ENCODE measurements around the gene ADCY5. TPM values are rescaled to one million over a fixed set of nuclear protein-coding genes. Genes with fewer than 3 reads are reported as not detected.
"Not testable (repeated sequence)": the region's sequence is repeated elsewhere in the genome, so short reads cannot be mapped to it uniquely, and the experiment has no call there.

ADCY5 gene
- polyA plus RNA-seq, 6 donors from 2014 or later, result 0.04 to 0.09 TPM; not detected in 4

- H3K27ac Mint-ChIP-seq, result peak overlapping the region in 2 of 6 donors; percentile 12 to 50
- peaks cover 0 to 5% (median 0%) of the 10 kb centered on the region in 7 donors for H3K9me3 Mint-ChIP-seq
- DNase-seq (no peak), ATAC-seq (ENCODE audit: low read depth in 2 of 2) (no peak)
- peaks cover 0 to 6% (median 0%) of the 10 kb centered on the region in 3 donors for H3K4me1 Mint-ChIP-seq
- H3K27me3 Mint-ChIP-seq, result no peaks in the 10 kb centered on the region
- no peak overlapping the region for H3K4me3 Mint-ChIP-seq
- H3K36me3 Mint-ChIP-seq, result peaks cover 13 to 41% of the 10 kb centered on the region in 2 donors
Measured at GRCh38 chr3:123267821-123268220, 181.1 kb downstream of the ADCY5 start.

DNA sequence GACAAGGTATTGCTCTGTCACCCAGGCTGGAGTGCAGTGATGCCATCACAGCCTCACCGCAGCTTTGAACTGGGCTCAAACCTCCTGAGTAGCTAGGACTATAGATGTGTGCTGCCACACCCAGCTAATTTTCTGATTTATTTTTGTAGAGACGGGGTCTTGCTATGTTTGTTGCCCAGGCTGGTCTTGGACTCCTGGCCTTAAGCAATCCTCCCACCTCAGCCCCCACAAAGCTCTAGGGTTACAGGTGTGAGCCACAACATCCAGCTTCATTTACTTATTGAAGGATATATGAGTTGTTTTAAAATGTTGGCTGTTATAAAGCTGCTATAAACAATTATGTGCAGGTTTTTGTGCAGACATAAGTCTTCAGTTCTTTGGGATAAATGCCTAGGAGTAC lies 184.9 kb downstream of the ADCY5 start:
- Mint-ChIP-seq H3K36me3 (peaks cover 13 to 37% of the 10 kb centered on the region in 2 donors), H3K4me1 (peaks cover 0 to 6% (median 0%) of the 10 kb centered on the region in 3 donors), H3K27me3 (no peaks in the 10 kb centered on the region), H3K4me3 (peak overlapping the region in 1 of 8 donors; percentile 47), H3K27ac (no peak overlapping the region), H3K9me3 (peaks cover 0 to 5% (median 0%) of the 10 kb centered on the region in 7 donors)
- ATAC-seq (ENCODE audit: low read depth in 2 of 2), result no peak
- no peak for DNase-seq

- DNase-seq (no peak), ATAC-seq (ENCODE audit: low read depth in 2 of 2) (no peak)
- Mint-ChIP-seq H3K4me1 (peaks cover 0 to 6% (median 4%) of the 10 kb centered on the region in 3 donors), H3K27ac (peak overlapping the region in 1 of 6 donors; percentile 51), H3K4me3 (no peak overlapping the region), H3K9me3 (peaks cover 0 to 5% (median 0%) of the 10 kb centered on the region in 7 donors), H3K27me3 (no peaks in the 10 kb centered on the region), H3K36me3 (peaks cover 13 to 28% of the 10 kb centered on the region in 2 donors)
Measured at GRCh38 chr3:123262868-123263267, 186.0 kb downstream of the ADCY5 start.

GRCh38 chr3:123262226-123262625 lies 186.7 kb downstream of the ADCY5 start:
- Mint-ChIP-seq H3K27me3 (no peaks in the 10 kb centered on the region), H3K4me3 (no peak overlapping the region), H3K9me3 (peaks cover 0 to 5% (median 0%) of the 10 kb centered on the region in 7 donors)

DNA sequence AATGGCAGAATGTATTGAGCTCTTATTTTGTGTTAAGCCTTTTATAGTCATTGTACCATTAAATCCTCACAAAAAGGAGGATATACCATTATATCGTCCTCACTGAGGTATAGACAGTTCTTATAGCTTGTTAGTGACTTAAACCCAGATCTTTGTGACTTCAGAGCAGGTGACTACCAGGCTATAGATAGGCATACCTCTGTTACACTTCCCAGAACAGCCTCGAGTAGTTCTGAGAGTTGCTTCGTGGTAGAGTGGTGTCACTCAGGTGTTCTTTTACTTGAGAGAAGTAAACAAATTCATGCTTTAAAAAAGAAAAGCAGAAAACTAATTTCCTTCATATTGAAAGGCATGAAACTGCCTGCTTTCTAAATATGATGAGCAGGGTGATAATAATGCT lies 187.2 kb downstream of the ADCY5 start:
- ATAC-seq (ENCODE audit: low read depth in 2 of 2) (no peak), DNase-seq (no peak)
- H3K36me3 Mint-ChIP-seq, result peaks cover 11 to 21% of the 10 kb centered on the region in 2 donors
- peaks cover 0 to 2% (median 0%) of the 10 kb centered on the region in 7 donors for H3K9me3 Mint-ChIP-seq
- H3K4me3 Mint-ChIP-seq, result no peak overlapping the region
- no peak overlapping the region for H3K27ac Mint-ChIP-seq
- H3K4me1 Mint-ChIP-seq, result peaks cover 0 to 6% (median 4%) of the 10 kb centered on the region in 3 donors
- H3K27me3 Mint-ChIP-seq, result no peaks in the 10 kb centered on the region

More at GRCh38 chr3:123262226-123262625, 186.7 kb downstream of the ADCY5 start:
- Mint-ChIP-seq H3K36me3 (peaks cover 13 to 27% of the 10 kb centered on the region in 2 donors), H3K27ac (no peak overlapping the region), H3K4me1 (peaks cover 0 to 6% (median 4%) of the 10 kb centered on the region in 3 donors)
- ATAC-seq (ENCODE audit: low read depth in 2 of 2), result no peak
- DNase-seq, result no peak

GRCh38 chr3:123258811-123259420 lies 190.0 kb downstream of the ADCY5 start:
- Mint-ChIP-seq H3K27ac (peak overlapping the region in 3 of 6 donors; percentile 31 to 49 (median 35)), H3K4me3 (no peak overlapping the region), H3K4me1 (peaks cover 0 to 4% (median 3%) of the 10 kb centered on the region in 3 donors), H3K36me3 (peaks cover 0 to 5% of the 10 kb centered on the region in 2 donors), H3K27me3 (no peaks in the 10 kb centered on the region), H3K9me3 (no peaks in the 10 kb centered on the region)
- ATAC-seq (ENCODE audit: low read depth in 2 of 2) (peak; percentile 65 to 72), DNase-seq (peak; percentile 19)

GRCh38 chr3:123258359-123258758 lies 190.5 kb downstream of the ADCY5 start:
- Mint-ChIP-seq H3K4me3 (no peak overlapping the region), H3K27ac (peak overlapping the region in 2 of 6 donors; percentile 31 to 49), H3K4me1 (peaks cover 0 to 4% (median 3%) of the 10 kb centered on the region in 3 donors), H3K27me3 (no peaks in the 10 kb centered on the region), H3K9me3 (no peaks in the 10 kb centered on the region), H3K36me3 (peaks cover 0 to 4% of the 10 kb centered on the region in 2 donors)
- DNase-seq, result no peak
- no peak for ATAC-seq (ENCODE audit: low read depth in 2 of 2)

GRCh38 chr3:123256256-123256655 lies 192.6 kb downstream of the ADCY5 start:
- no peaks in the 10 kb centered on the region for H3K27me3 Mint-ChIP-seq
- H3K36me3 Mint-ChIP-seq, result no peaks in the 10 kb centered on the region
- H3K4me3 Mint-ChIP-seq, result no peak overlapping the region
- peaks cover 0 to 4% (median 3%) of the 10 kb centered on the region in 3 donors for H3K4me1 Mint-ChIP-seq
- H3K27ac Mint-ChIP-seq, result no peak overlapping the region
- ATAC-seq (ENCODE audit: low read depth in 2 of 2), result no peak
- H3K9me3 Mint-ChIP-seq, result no peaks in the 10 kb centered on the region
- DNase-seq, result no peak

GRCh38 chr3:123246866-123247265 lies 202.0 kb downstream of the ADCY5 start:
- peaks cover 0 to 4% (median 0%) of the 10 kb centered on the region in 3 donors for H3K4me1 Mint-ChIP-seq
- peak overlapping the region in 1 of 6 donors; percentile 29 for H3K27ac Mint-ChIP-seq
- H3K4me3 Mint-ChIP-seq, result no peak overlapping the region
- ATAC-seq (ENCODE audit: low read depth in 2 of 2) (no peak), DNase-seq (no peak)
- no peaks in the 10 kb centered on the region for H3K27me3 Mint-ChIP-seq
- peaks cover 25 to 35% of the 10 kb centered on the region in 2 donors for H3K36me3 Mint-ChIP-seq
- H3K9me3 Mint-ChIP-seq, result no peaks in the 10 kb centered on the region

DNA sequence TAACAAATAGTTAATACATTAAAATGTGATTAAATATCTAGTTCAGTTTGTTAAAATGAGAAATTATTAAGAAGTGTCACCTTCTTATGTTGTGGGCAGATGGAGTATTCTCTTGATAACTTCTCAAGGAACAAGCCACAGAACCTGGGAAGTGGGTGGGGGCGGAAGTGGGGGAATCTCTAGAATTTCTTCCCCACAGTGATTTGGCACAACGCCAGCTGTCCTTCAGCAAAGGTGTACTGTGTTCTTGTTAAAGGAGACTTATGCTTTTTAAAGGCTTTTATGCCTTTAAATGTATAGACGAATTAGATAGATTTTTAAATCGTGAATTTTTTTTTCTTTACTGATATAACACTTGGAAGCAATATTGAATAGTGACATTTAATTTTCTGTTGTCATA lies 204.8 kb downstream of the ADCY5 start:
- Mint-ChIP-seq H3K4me1 (peaks cover 2 to 7% (median 4%) of the 10 kb centered on the region in 3 donors), H3K36me3 (peaks cover 41 to 44% of the 10 kb centered on the region in 2 donors), H3K4me3 (no peak overlapping the region), H3K27me3 (no peaks in the 10 kb centered on the region), H3K9me3 (peaks cover 0 to 6% (median 0%) of the 10 kb centered on the region in 7 donors), H3K27ac (no peak overlapping the region)
- ATAC-seq (ENCODE audit: low read depth in 2 of 2), result no peak
- DNase-seq, result no peak

DNA sequence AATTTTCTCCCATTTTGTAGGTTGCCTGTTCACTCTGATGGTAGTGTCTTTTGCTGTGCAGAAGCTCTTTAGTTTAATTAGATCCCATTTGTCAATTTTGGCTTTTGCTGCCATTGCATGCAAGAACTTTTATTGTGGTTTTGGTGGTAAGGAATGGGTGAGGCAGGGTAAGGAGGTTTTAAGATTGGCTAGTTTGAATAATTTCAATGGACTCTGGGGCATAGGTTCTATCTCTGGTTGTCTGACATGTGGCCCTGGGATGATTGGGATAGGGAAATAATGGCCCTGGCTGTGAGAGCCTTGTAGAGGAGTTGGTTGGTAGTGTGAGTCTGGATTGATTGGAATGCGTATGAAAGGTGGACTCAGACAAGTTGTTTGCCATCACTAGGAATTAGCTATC lies 209.1 kb downstream of the ADCY5 start:
- Mint-ChIP-seq H3K27ac (no peak overlapping the region), H3K27me3 (no peaks in the 10 kb centered on the region), H3K4me3 (no peak overlapping the region), H3K9me3 (peaks cover 0 to 6% (median 0%) of the 10 kb centered on the region in 7 donors), H3K4me1 (peaks cover 2 to 13% (median 4%) of the 10 kb centered on the region in 3 donors), H3K36me3 (peaks cover 29 to 30% of the 10 kb centered on the region in 2 donors)
- DNase-seq, result no peak
- ATAC-seq (ENCODE audit: low read depth in 2 of 2), result no peak

GRCh38 chr3:123239186-123239585 lies 209.7 kb downstream of the ADCY5 start:
- not testable (repeated sequence) for H3K27ac Mint-ChIP-seq; ATAC-seq (ENCODE audit: low read depth in 2 of 2)

GRCh38 chr3:123236902-123237301 lies 212.0 kb downstream of the ADCY5 start:
- Mint-ChIP-seq H3K27ac (no peak overlapping the region), H3K36me3 (peaks cover 15 to 38% of the 10 kb centered on the region in 2 donors)

More at GRCh38 chr3:123239186-123239585, 209.7 kb downstream of the ADCY5 start:
- peaks cover 29 to 30% of the 10 kb centered on the region in 2 donors for H3K36me3 Mint-ChIP-seq
- H3K27me3 Mint-ChIP-seq, H3K9me3 Mint-ChIP-seq, H3K4me3 Mint-ChIP-seq, DNase-seq: not testable (repeated sequence)
- peaks cover 2 to 13% (median 4%) of the 10 kb centered on the region in 3 donors for H3K4me1 Mint-ChIP-seq

More at GRCh38 chr3:123236902-123237301, 212.0 kb downstream of the ADCY5 start:
- peaks cover 0 to 6% (median 0%) of the 10 kb centered on the region in 7 donors for H3K9me3 Mint-ChIP-seq
- peaks cover 0 to 13% (median 2%) of the 10 kb centered on the region in 3 donors for H3K4me1 Mint-ChIP-seq
- no peak for ATAC-seq (ENCODE audit: low read depth in 2 of 2)
- DNase-seq, result no peak
- H3K4me3 Mint-ChIP-seq, result no peak overlapping the region
- H3K27me3 Mint-ChIP-seq, result no peaks in the 10 kb centered on the region

Measured in naive B cell (primary cell).